ENCODE data around the gene SLC7A8. TPM values are rescaled to one million over a fixed set of nuclear protein-coding genes. Genes with fewer than 3 reads are reported as not detected.
A peak's percentile ranks its signal among the peaks of the same experiment; 100 is the strongest.

SLC7A8 gene
- total and polyA plus RNA-seq, 2 experiments from 2014 or later = 117 to 124 TPM

DNA sequence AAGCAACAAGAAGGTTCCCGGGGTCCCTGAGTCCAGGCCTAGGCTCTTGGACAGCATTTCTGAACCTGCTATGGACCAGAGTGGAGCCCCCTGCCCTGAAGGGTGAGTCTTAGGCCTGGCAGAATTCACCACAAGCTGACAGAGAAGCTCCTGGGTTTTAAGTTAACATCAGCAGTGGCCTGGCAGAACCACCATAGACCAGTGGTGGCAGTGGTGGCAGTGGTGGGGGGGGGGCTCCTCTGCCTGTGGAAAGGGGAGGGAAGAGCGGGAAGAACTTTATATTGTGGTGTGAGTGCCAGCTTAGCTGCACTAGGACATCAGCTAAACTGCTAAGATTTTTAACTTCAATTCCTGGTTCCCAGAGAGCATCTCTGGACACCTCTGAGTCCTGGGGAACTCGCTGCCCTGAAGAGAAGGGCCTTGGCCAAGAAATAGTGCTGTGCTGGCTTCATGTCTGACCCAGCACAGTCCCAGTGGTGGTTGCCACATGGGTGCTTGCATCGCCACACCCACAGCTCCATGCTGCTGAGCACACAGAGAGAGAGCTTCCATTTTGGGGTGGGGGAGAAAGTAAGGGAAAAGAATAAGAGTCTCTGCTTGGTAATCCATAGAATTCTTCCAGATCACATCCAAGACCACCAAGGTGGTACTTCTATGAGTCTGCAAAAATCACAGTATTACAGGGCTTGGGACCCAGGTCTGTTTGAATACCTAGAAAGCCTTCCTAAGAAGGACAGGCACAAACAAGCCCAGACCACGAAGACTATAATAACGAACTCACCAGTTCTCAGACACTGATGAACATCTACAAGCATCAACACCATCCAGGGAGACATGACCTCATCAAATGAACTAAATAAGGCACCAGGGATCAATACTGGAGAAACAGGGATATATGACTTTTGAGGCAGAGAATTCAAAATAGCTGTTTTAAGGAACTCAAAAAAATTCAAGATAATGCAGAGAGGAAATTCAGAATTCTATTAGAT is 33.9 kb upstream of the SLC7A8 start:
- H2AFZ ChIP-seq = peak overlapping the region; percentile 80; the same call in 1 of the 2 replicates
- no peak overlapping the region for H3K4me2 ChIP-seq
- H3K79me2 ChIP-seq (replicated peaks; ENCODE audit: insufficient read depth) = no peaks in the 10 kb centered on the region
- Mint-ChIP-seq H3K36me3 (ENCODE audit: low read depth) (peaks cover 13% of the 10 kb centered on the region; the same call in 2 of the 3 replicates), H3K9me3 (peaks cover 13% of the 10 kb centered on the region; the same call in 2 of the 3 replicates), H3K4me3 (no peak overlapping the region), H3K27me3 (ENCODE audit: insufficient read depth, low read depth, poor library complexity) (no peaks in the 10 kb centered on the region), H3K4me1 (peaks cover 19% of the 10 kb centered on the region), H3K27ac (no peak overlapping the region)
- H3K4me3 ChIP-seq = no peak overlapping the region
- no peak for TF ChIP-seq ZNF114 (CRISPR knock-in tag; IDR thresholded peaks at IDR 0.05)
- TF ChIP-seq, protein P1, sequence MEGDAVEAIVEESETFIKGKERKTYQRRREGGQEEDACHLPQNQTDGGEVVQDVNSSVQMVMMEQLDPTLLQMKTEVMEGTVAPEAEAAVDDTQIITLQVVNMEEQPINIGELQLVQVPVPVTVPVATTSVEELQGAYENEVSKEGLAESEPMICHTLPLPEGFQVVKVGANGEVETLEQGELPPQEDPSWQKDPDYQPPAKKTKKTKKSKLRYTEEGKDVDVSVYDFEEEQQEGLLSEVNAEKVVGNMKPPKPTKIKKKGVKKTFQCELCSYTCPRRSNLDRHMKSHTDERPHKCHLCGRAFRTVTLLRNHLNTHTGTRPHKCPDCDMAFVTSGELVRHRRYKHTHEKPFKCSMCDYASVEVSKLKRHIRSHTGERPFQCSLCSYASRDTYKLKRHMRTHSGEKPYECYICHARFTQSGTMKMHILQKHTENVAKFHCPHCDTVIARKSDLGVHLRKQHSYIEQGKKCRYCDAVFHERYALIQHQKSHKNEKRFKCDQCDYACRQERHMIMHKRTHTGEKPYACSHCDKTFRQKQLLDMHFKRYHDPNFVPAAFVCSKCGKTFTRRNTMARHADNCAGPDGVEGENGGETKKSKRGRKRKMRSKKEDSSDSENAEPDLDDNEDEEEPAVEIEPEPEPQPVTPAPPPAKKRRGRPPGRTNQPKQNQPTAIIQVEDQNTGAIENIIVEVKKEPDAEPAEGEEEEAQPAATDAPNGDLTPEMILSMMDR (conservative IDR thresholded peaks at IDR 0.05; ENCODE audit: low read depth in 2 of 2) = no peak; a peak in 1 of 4 replicates
- no peak for TF ChIP-seq POLR2AphosphoS5 (IDR thresholded peaks at IDR 0.05; ENCODE audit: low read depth)
- TF ChIP-seq ZNF331 (CRISPR knock-in tag; IDR thresholded peaks at IDR 0.05; ENCODE audit: low read depth) = no peak
- TF ChIP-seq CREB1 (CRISPR knock-in tag; IDR thresholded peaks at IDR 0.05; ENCODE audit: low read depth) = no peak
- no peak for TF ChIP-seq JUNB (IDR thresholded peaks at IDR 0.05; ENCODE audit: unreplicated experiment)
- TF ChIP-seq EZH2 (IDR thresholded peaks at IDR 0.05; ENCODE audit: low read depth, unreplicated experiment) = no peak
- TF ChIP-seq, protein P2, sequence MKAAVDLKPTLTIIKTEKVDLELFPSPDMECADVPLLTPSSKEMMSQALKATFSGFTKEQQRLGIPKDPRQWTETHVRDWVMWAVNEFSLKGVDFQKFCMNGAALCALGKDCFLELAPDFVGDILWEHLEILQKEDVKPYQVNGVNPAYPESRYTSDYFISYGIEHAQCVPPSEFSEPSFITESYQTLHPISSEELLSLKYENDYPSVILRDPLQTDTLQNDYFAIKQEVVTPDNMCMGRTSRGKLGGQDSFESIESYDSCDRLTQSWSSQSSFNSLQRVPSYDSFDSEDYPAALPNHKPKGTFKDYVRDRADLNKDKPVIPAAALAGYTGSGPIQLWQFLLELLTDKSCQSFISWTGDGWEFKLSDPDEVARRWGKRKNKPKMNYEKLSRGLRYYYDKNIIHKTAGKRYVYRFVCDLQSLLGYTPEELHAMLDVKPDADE (IDR thresholded peaks at IDR 0.05) = no peak
- TF ChIP-seq STAT1 (IDR thresholded peaks at IDR 0.05; ENCODE audit: unreplicated experiment) = no peak
- no peak for TF ChIP-seq NANOG (IDR thresholded peaks at IDR 0.05; ENCODE audit: borderline replicate concordance)
- TF ChIP-seq, protein P3, sequence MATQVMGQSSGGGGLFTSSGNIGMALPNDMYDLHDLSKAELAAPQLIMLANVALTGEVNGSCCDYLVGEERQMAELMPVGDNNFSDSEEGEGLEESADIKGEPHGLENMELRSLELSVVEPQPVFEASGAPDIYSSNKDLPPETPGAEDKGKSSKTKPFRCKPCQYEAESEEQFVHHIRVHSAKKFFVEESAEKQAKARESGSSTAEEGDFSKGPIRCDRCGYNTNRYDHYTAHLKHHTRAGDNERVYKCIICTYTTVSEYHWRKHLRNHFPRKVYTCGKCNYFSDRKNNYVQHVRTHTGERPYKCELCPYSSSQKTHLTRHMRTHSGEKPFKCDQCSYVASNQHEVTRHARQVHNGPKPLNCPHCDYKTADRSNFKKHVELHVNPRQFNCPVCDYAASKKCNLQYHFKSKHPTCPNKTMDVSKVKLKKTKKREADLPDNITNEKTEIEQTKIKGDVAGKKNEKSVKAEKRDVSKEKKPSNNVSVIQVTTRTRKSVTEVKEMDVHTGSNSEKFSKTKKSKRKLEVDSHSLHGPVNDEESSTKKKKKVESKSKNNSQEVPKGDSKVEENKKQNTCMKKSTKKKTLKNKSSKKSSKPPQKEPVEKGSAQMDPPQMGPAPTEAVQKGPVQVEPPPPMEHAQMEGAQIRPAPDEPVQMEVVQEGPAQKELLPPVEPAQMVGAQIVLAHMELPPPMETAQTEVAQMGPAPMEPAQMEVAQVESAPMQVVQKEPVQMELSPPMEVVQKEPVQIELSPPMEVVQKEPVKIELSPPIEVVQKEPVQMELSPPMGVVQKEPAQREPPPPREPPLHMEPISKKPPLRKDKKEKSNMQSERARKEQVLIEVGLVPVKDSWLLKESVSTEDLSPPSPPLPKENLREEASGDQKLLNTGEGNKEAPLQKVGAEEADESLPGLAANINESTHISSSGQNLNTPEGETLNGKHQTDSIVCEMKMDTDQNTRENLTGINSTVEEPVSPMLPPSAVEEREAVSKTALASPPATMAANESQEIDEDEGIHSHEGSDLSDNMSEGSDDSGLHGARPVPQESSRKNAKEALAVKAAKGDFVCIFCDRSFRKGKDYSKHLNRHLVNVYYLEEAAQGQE (IDR thresholded peaks at IDR 0.05; ENCODE audit: unreplicated experiment) = no peak
- TF ChIP-seq, protein P4, sequence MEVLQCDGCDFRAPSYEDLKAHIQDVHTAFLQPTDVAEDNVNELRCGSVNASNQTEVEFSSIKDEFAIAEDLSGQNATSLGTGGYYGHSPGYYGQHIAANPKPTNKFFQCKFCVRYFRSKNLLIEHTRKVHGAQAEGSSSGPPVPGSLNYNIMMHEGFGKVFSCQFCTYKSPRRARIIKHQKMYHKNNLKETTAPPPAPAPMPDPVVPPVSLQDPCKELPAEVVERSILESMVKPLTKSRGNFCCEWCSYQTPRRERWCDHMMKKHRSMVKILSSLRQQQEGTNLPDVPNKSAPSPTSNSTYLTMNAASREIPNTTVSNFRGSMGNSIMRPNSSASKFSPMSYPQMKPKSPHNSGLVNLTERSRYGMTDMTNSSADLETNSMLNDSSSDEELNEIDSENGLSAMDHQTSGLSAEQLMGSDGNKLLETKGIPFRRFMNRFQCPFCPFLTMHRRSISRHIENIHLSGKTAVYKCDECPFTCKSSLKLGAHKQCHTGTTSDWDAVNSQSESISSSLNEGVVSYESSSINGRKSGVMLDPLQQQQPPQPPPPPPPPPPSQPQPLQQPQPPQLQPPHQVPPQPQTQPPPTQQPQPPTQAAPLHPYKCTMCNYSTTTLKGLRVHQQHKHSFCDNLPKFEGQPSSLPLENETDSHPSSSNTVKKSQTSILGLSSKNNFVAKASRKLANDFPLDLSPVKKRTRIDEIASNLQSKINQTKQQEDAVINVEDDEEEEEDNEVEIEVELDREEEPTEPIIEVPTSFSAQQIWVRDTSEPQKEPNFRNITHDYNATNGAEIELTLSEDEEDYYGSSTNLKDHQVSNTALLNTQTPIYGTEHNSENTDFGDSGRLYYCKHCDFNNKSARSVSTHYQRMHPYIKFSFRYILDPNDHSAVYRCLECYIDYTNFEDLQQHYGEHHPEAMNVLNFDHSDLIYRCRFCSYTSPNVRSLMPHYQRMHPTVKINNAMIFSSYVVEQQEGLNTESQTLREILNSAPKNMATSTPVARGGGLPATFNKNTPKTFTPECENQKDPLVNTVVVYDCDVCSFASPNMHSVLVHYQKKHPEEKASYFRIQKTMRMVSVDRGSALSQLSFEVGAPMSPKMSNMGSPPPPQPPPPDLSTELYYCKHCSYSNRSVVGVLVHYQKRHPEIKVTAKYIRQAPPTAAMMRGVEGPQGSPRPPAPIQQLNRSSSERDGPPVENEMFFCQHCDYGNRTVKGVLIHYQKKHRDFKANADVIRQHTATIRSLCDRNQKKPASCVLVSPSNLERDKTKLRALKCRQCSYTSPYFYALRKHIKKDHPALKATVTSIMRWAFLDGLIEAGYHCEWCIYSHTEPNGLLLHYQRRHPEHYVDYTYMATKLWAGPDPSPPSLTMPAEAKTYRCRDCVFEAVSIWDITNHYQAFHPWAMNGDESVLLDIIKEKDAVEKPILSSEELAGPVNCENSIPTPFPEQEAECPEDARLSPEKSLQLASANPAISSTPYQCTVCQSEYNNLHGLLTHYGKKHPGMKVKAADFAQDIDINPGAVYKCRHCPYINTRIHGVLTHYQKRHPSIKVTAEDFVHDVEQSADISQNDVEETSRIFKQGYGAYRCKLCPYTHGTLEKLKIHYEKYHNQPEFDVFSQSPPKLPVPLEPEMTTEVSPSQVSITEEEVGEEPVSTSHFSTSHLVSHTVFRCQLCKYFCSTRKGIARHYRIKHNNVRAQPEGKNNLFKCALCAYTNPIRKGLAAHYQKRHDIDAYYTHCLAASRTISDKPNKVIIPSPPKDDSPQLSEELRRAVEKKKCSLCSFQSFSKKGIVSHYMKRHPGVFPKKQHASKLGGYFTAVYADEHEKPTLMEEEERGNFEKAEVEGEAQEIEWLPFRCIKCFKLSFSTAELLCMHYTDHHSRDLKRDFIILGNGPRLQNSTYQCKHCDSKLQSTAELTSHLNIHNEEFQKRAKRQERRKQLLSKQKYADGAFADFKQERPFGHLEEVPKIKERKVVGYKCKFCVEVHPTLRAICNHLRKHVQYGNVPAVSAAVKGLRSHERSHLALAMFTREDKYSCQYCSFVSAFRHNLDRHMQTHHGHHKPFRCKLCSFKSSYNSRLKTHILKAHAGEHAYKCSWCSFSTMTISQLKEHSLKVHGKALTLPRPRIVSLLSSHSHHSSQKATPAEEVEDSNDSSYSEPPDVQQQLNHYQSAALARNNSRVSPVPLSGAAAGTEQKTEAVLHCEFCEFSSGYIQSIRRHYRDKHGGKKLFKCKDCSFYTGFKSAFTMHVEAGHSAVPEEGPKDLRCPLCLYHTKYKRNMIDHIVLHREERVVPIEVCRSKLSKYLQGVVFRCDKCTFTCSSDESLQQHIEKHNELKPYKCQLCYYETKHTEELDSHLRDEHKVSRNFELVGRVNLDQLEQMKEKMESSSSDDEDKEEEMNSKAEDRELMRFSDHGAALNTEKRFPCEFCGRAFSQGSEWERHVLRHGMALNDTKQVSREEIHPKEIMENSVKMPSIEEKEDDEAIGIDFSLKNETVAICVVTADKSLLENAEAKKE (CRISPR knock-in tag; IDR thresholded peaks at IDR 0.05) = no peak
- no peak for TF ChIP-seq EZH2phosphoT487 (IDR thresholded peaks at IDR 0.05; ENCODE audit: unreplicated experiment)
- ATAC-seq = peak; percentile 53
- no peaks in the 10 kb centered on the region; the same call in 1 of the 2 replicates for H3K36me3 ChIP-seq (ENCODE audit: insufficient read depth)
- H4K20me1 ChIP-seq (replicated peaks; ENCODE audit: insufficient read depth) = no peaks in the 10 kb centered on the region
- H3K9me2 ChIP-seq (ENCODE audit: insufficient read depth) = peaks cover 5% of the 10 kb centered on the region; the same call in 1 of the 2 replicates
- no peaks in the 10 kb centered on the region for H3K27me3 ChIP-seq (ENCODE audit: insufficient read depth)
- peaks cover 6% of the 10 kb centered on the region; the same call in 1 of the 2 replicates for H3K4me1 ChIP-seq (ENCODE audit: insufficient read depth)
- H3K27ac ChIP-seq (ENCODE audit: low read depth) = no peak overlapping the region
- H3F3A ChIP-seq (replicated peaks; ENCODE audit: low read depth) = no peaks in the 10 kb centered on the region
- DNase-seq (ENCODE audit: low spot score) = peak; percentile 21
